GM19397 (cell line): ENCODE data around the gene CAST.

Experiments used
- ATAC-seq: cut with Tn5 transposase; IDR thresholded peaks from one replicate; pipeline ENCODE4 v1.9.1; 2021; ENCODE audit warnings: mild to moderate bottlenecking, moderate library complexity; ENCODE audit not compliant: unreplicated experiment

The CAST gene

DNA sequence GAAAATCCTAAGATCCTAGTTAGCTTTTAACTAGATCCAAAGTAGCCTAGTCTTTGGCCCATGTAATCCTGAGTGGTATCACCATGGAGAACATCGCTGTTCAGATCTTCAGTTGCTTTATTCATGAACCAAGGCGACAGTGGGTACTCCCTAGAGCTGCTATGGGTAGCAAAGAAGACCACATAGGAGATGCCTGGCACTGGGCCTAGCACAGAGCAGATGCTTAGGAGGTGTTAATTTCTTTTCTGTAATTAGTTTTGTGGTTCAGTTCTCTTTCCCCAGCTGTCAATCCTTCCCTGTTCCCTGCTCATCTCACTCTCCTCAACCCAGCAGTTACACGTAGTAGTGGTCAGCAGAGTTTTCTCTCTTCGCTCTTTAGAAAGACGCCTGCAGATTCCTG is 9.3 kb downstream of the CAST start:
- ATAC-seq: no peak

DNA sequence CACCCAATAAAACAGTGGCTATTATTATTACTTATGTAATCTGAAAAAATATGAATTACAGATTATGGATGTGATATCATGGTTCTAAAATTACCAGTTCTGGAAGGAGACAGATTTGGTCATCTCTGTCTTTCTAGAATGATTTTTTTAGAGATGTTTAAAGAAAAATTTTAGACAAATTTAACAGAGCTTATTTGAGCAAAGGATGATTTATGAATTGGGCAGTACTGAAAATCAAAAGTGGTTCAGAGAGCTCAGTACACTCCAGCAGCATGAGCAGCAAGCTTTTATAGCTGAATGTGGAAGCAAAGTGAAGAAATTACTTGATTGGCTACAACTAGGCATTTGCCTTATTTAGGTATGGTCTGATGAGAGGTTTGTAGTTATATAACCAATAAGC is 11.0 kb downstream of the CAST start:
- ATAC-seq: no peak

DNA sequence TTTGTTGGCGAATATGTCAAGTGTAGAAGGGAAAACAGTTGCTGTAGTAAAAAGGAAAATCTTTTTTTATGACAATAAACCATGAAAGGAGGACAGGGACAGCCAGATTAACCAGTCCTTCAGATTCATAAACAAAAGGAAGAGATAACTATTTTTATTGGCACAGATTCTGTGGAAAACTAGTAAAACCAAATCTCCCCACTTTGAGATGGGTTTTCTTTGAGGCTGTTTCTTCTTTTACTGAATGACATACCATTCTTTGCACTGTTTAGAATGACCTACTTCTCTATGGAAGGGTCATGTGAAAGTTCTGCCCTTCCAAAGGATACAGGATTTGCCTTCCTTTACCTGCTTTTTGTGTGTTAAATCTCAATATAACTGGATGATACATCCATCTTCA is 13.7 kb downstream of the CAST start:
- no peak for ATAC-seq

DNA sequence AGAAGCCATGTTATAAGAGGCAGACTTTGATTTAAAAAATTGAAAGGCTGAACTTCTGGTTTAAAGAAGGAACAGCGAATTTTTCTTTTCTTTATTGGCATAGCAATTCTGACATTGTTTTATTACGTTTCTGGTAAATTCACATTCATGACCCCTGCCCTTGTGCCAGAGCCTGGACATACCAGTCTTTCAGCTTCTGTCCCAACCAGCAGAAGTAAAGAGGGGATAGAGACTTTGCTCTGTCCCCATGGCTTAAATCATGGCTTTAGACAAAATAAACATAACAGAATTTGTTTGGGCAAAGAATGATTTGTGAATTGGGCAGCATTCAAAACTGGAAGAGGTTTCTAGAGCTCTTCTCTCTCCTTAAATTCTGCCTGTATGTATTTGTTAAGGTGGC is 15.3 kb downstream of the CAST start:
- ATAC-seq: no peak

DNA sequence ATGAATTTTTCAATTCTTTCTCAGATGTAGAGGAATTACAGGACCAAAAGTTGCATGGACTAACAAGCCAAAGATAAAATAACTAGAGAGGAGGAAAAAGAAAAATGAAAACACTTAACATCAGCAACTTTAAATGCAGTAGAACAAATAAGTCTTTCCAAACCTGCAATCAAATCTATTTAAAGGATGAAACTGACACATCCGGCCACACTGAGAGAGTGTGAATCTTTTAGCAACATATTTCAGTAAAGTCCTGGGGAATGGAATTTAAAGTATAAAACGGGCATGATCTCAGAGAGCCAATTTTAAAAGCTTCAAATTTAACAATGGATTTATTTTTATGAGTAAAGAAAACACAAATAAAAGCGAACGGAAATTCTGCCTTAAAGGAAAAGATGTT is 17.1 kb downstream of the CAST start:
- no peak for ATAC-seq

DNA sequence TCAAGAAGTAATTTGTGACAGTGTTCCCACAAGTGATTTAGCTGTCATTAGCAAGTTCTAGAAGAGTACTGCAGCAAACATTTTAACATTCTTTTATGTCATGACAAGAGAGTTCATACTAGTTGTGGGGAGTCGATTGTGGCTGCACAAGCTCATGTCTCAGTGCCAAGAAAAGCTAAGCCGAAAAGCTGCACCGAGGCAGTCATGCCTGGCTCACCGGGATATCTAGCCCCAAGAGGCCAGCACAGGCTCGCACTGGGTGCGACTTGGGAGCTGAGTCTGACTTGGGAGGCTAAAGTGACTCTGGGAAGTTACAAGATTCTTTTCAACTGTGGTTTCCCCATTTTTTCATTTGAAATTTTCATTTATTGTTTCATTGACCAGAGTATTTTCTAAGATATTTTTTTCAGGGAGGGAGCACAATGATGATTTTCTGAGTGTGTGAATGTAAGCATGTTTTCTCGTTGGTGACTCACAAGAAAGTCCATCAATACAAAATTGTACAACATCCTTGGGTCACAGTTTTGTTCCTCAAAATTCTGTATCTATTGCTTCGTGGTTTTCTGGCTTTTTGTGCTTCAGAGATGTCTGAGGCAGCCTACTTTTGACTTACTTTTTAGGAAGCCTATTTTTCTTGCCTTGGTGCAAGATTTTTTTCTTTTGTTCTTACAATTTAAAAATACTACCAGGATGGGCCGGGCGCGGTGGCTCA is 18.7 kb downstream of the CAST start:
- ATAC-seq: no peak

DNA sequence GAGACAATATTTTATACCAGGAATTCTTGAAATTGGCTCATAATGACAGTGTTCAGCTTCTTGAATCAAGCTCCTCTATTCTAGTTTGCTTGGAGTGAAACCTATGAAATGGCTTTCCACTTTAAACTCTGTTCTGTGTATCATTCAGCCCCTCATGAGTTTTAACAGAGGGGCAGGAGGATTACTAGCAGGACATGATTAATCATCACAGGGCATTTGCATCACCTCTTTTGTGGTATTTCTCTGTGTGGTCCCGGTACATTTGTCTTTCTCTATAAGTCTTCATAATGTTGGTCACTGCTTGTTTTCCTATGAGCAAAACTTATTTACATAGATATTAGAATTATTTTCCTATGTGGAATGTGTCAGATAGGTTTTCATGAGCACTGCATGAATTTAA is 21.2 kb downstream of the CAST start:
- ATAC-seq: no peak

DNA sequence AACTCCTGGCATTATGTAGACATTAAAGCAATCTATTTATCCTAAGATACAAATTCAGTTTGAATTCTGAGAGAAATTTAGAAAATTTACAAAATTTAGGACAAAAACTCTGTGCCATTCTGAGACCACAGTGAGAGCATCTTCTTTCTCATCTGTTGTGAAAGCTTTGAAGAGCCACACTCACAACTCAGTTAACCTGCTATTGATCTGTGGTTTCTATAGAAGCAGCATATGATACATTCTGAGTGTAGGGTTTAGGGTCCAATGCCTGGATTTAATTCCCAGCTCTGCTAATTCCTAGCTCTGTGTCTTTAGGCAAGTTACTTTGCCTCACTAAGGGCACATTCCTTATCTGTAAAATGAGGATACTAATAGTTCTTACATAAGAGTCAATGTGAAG is 21.6 kb downstream of the CAST start:
- no peak for ATAC-seq

DNA sequence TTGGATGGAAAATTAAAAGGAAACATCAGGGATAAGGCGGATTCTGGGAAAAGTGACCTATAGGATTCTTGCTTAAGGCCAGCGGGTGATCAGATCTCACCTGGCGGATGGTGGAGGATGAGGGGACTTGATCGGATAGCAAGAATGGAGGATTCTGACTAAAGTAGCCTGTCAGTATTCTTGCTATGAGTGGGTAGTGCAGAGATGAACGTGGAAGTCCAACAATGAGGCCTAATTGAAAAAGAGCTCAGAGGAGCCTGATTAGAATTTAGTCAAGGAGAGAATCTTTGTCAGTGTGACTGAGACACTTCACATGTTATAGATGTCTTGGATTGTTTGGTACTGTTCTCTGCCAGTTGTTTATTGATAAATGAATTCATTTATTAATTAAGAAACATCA is 24.9 kb downstream of the CAST start:
- no peak for ATAC-seq

DNA sequence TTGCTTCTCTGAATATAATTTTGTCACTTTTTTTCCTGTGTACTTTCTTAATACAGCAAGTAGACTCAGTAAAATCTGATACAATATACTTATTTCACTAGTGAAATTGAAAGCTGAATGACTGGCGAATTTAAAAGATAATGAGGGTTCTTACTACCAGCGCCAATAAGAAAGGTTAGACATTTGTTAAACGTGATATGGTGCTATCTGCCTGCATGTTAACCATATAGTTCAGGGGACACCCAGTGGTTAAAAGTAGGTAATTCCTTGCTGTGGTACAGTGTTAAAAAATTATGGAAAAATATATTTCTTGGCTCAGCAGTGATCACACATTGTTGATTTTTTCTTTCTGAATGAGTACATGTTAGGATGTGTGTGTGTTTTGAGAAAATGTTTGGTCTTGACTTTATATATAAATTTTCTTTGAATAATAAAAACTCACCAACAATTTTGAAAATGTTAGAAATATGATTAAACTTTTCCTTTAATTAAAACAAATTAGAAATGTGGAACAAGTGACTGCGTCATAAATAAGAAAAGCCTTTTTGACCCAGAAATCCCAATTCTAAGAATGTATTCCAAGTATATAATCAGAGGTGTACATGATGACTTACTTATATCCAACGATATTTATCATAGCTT is 25.8 kb downstream of the CAST start:
- ATAC-seq: peak; percentile 60

DNA sequence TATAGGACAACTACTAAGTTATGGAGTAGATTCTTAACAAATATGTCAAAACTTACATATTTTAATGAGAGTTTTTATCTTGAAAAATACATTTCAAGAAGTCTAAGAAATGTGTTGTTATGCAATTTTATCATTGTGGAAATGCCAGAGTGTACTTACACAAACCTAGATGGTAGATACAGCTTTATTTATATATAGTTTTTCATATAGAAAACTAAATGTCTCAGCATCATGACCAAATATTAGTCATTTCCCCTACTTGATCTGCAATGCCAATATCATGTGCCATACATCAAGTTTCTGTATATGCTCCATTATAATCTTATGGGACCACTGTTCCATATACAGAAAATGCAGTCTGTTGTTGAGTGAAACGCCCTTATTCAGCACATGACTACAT is 28.7 kb downstream of the CAST start:
- ATAC-seq: no peak

DNA sequence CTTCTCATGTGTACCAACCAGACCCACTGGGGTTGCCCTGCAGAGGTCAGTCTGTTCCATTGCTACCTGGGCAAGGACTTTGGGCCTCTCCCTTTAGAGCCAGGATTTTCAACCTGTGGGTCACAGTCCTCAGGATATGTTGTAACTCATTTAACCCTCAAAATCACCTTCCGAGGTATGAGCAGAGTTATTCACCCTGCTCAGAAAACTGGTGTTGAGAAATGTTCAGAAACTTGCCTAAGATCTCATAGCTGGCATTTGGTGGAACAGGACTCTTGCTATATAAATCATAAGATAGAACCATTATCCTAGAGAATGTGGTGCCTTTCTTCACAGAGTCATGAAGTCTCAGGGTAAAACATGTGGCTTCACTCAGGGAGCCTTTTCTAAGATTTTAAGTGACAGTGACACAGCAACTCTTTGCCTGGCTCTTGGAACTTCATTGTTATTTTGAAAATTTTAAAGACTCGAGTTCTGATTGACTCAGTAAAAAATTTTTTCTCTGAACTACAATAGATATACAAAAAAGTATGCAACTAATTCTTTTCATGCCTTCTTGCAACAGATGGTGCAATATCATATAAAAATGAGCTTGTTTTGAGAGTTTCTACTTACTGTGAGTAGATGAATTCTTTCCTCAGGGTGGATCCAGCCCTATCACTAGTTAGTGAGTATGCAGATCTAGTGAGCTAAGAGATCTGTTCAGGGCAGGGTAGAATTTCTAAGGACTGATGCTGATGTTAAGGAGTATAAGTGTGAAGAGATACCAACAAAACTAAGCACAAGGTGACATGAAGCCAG is 29.5 kb downstream of the CAST start:
- no peak for ATAC-seq

DNA sequence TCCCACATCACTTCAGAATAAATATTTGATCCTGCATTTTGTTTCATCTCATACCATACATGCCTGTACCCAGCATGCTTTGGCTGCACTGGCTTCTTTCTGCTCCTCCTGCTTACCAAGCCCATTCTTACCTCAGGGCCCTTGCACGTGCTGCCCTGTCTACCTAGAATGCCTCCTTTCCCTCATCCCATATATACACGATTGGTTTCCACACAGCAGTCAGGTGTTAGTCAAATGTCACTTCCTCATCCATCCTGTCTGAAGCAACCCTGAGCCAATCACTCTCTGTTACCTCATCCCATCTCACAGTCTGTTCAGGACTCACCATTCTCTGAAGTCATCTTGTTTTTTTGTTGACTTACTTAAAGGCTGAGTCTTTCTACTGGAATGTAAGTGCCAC is 30.3 kb downstream of the CAST start:
- no peak for ATAC-seq

DNA sequence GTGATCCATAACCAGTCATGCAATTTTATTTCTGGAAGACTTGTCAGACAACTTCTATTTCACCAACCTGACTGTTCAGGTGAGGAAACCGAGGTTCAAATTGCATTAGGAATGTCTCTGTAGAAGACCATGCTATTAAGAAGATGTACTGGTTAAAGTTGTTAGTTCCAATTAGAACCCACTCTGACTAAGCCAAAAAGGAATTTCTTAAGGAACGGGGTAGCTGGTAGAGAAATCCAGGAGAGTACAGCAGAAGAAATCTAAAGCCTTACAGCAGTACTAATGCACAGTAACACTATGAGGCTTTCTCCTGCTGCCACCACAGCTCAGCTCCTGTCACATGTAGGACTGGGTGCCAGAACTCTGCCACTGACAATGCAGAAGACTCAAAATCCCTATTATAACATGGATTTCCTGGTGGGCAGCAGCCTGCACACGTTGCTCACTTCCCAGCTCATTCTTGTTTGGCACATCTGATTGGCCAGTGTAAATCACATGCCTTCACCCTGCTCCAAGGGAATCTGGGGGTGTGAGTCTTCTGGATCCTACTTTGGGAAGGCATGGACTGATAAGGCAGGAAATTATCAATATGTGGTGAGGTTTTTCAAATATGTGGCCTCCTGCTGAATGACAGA is 37.1 kb downstream of the CAST start:
- ATAC-seq: no peak

DNA sequence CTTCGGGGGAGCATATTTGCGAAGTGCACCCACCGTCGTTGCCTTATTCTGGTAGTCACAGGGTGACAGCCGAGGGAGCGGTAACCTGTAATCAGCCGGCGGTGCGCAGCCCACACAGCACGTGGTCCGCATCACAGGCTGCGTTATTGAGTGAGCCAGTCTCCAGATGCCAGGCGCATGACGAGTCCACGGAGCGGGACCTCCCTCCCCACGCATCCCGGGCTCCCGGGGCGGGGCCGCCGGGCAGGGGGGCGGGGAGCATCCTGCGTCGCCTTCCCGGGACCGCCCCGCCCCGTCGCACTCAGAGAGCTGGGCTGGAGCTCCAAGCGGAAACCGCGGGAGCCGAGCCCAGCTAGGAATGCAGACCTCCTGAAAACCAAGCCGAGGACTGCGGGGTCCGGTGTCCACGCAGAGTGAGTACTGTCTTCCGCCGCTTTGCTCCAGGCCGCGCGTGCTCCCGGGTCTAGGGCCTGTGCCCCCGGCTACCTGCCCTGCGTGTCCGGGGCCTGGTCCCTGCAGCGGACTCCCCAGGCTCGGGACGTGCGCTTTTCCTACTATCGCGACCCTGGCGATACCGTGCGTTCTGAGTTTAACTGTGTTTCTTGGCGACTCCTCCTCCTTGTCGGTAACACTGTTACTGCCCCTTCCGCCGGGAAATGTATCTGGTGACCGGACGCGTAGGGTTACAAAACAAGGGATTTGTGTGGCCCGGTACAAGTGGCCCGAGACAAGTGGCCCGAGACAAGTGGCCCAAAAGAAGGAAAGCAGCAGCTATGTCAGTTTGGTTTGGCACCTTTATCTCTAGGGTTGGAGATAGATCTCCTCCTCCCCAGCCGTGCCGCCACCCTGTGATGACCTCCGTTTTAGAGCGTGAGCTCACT is 40.6 kb downstream of the CAST start:
- peak; percentile 59 for ATAC-seq

DNA sequence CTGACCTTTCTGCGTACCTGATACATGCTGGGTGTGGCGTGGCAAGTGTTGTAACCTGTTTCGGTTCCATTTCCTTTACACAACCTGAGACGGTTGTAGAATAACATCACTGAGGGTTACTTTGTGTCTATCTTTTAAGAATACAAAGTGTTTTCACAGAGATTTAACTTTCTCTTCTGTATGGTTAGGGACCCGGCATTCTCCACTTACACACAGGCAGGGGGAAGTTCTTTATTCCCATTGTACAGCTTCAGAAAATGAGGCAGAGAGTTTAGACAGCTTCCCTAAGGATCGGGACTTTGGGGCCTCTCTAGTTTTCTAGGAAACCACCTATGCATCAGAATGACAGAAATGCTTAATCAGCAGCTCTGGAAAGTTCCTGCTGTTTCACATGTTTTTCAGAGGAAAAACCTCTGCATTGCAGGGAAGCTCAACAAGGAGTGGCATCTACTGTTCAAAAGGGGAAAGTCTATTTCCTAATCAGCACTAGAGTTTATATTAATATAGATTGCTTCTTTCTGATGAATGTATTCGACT is 41.3 kb downstream of the CAST start:
- peak; percentile 73 for ATAC-seq

DNA sequence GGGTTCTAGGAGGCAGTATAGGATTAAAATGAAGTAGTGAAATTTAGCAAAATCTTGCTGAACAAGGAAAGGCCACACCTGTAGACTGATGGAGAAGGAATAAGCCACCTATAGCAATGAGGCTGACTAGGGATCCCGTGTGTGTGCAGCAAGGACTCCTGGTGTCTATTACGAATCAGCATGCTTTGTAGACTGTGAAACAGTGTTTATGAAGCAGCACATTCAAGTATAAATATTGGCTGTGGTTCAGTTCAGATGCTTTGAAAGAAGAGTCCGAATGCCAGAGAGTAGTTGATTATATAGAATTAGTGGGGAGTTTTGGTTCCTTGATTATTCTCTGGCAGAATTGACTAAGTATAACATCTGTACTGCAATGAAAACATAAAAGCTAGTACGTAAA is 41.8 kb downstream of the CAST start:
- ATAC-seq: no peak

DNA sequence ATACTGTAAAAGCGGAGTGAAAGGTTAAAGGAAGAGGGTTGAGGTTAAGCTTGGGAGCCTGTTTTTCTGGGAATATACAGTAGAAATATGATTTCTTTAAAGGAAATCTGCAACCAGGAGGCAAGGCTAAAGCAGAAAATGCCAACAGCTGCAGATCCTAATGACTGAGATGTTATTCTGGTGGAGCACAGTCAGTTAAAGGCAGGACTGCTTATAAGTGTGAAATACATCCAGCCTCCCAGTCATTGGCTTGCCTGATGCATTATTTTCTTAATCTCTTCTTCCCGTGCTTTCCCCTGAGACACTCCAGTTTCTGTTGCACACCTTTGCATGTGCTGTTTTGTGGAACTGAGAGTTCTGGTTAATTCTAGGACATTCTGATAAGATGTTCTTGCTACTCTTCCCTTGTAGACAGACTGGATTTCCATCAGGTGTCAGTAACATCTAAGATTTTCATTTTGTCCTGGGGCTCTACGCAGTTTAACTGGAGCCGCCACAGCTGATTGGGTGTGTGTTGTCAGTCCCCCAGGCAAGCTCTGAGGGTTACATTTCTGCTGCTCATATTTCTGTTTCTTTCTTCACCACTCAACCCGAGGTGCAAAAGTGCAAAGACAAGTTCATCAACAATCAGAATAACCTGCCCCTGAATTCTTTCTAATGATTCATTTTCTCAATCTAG is 44.4 kb downstream of the CAST start:
- ATAC-seq: no peak

DNA sequence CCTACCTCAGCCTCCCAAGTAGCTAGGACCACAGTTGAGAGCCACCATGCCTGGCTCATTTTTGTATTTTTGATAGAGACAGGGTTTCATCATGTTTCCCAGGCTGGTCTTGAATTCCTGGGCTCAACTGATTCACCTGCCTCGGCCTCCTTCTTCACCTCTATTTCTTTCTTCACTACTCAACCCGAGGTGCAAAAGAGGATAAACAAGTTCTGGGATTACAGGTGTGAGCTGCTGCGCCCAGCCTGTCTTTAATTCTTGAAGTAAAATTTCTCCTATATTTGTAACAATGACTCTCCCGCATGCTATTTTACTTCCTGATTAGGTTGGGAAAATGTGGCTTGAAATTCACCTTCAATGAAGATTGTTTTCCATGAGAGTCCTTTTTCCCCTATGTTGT is 46.4 kb downstream of the CAST start:
- ATAC-seq: no peak
